Hematopoietic multipotent progenitor cell treated with erythropoietin and hydrocortisone succinate and interleukin-3 and kit ligand, for 6 days (in vitro differentiated cells): ENCODE measurements around the gene NCOR2.

Experiments used
- DNase-seq: peaks from one replicate; pipeline ENCODE4 v3.0.0-alpha.2; 2015

NCOR2 gene

GRCh38 chr12:124524231-124524925 lies 43.0 kb downstream of the NCOR2 start:
- DNase-seq, result no peak

- DNase-seq, result no peak
Measured at GRCh38 chr12:124523071-124523470, 44.3 kb downstream of the NCOR2 start.

- no peak for DNase-seq
Measured at GRCh38 chr12:124520907-124521306, 46.5 kb downstream of the NCOR2 start.

GRCh38 chr12:124520265-124520701 lies 47.1 kb downstream of the NCOR2 start:
- DNase-seq, result no peak

- DNase-seq, result no peak
Measured at GRCh38 chr12:124519746-124520145, 47.7 kb downstream of the NCOR2 start.

- DNase-seq, result peak; percentile 70
Measured at GRCh38 chr12:124518051-124518932, 49.1 kb downstream of the NCOR2 start.
